ENCODE data around the gene PHYKPL.

GRCh38 chr5:178186427-178186826 is 46.2 kb downstream of the PHYKPL start:
- TF ChIP-seq ZNF274 (IDR thresholded peaks at IDR 0.05; ENCODE audit: borderline replicate concordance, extremely low read depth, low read length), result no peak
- TF ChIP-seq, protein P1, sequence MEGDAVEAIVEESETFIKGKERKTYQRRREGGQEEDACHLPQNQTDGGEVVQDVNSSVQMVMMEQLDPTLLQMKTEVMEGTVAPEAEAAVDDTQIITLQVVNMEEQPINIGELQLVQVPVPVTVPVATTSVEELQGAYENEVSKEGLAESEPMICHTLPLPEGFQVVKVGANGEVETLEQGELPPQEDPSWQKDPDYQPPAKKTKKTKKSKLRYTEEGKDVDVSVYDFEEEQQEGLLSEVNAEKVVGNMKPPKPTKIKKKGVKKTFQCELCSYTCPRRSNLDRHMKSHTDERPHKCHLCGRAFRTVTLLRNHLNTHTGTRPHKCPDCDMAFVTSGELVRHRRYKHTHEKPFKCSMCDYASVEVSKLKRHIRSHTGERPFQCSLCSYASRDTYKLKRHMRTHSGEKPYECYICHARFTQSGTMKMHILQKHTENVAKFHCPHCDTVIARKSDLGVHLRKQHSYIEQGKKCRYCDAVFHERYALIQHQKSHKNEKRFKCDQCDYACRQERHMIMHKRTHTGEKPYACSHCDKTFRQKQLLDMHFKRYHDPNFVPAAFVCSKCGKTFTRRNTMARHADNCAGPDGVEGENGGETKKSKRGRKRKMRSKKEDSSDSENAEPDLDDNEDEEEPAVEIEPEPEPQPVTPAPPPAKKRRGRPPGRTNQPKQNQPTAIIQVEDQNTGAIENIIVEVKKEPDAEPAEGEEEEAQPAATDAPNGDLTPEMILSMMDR (IDR thresholded peaks at IDR 0.05; ENCODE audit: control extremely low read depth in 1 of 3, insufficient read depth in 1 of 3, low read depth in 1 of 3, low read length in 3 of 3), result no peak
- no peak for TF ChIP-seq ASH2L (IDR thresholded peaks at IDR 0.05; ENCODE audit: low read length)
- TF ChIP-seq RXRA (IDR thresholded peaks at IDR 0.05; ENCODE audit: insufficient read depth, low read depth, low read length), result no peak
- TF ChIP-seq CEBPB (IDR thresholded peaks at IDR 0.05; ENCODE audit: low read depth, low read length), result no peak
- TF ChIP-seq YY1 (IDR thresholded peaks at IDR 0.05; ENCODE audit: low read depth, low read length), result no peak
- TF ChIP-seq POLR2A (IDR thresholded peaks at IDR 0.05; ENCODE audit: control extremely low read depth in 1 of 2, low read depth in 2 of 2, low read length in 2 of 2), result no peak
- no peak for TF ChIP-seq JUN (IDR thresholded peaks at IDR 0.05; ENCODE audit: low read depth, low read length)
- TF ChIP-seq TCF12 (IDR thresholded peaks at IDR 0.05; ENCODE audit: low read depth, low read length), result no peak
- no peak for TF ChIP-seq USF2 (IDR thresholded peaks at IDR 0.05; ENCODE audit: low read length)
- no peak for TF ChIP-seq POU5F1 (IDR thresholded peaks at IDR 0.05; ENCODE audit: low read depth, low read length)
